RWPE1 (cell line): ENCODE measurements around the gene ENO4.
A peak's percentile ranks its signal among the peaks of the same experiment; 100 is the strongest.

Experiments used
- CTCF ChIA-PET: fragments of 350-600 bp; sonication (Branson Sonifier 250); formaldehyde crosslinking; extraction: SDS; loops from one replicate; lab custom pipeline; 2021; lab: Yijun Ruan, JAX
- POLR2A ChIA-PET: fragments of 400-600 bp; formaldehyde crosslinking; extraction: SDS; loops from one replicate; lab custom pipeline; 2020; ENCODE audit warnings: antibody characterized with exemption; ENCODE audit not compliant: low non-redundant PET; lab: Yijun Ruan, JAX
- DNase-seq: peaks from one replicate; pipeline ENCODE4 v3.0.0; 2012; ENCODE audit warnings: low spot score
- H3K27ac ChIP-seq: fragments of 450-650 bp; 2 replicates; pipeline ENCODE4 v1.5.1; 2017
- TF ChIP-seq, protein P1 (sequence below): fragments of 450-650 bp; conservative IDR thresholded peaks from 2 replicates; pipeline ENCODE4 v1.5.1; 2017; ENCODE audit warnings: low read depth, mild to moderate bottlenecking

The ENO4 gene

DNA sequence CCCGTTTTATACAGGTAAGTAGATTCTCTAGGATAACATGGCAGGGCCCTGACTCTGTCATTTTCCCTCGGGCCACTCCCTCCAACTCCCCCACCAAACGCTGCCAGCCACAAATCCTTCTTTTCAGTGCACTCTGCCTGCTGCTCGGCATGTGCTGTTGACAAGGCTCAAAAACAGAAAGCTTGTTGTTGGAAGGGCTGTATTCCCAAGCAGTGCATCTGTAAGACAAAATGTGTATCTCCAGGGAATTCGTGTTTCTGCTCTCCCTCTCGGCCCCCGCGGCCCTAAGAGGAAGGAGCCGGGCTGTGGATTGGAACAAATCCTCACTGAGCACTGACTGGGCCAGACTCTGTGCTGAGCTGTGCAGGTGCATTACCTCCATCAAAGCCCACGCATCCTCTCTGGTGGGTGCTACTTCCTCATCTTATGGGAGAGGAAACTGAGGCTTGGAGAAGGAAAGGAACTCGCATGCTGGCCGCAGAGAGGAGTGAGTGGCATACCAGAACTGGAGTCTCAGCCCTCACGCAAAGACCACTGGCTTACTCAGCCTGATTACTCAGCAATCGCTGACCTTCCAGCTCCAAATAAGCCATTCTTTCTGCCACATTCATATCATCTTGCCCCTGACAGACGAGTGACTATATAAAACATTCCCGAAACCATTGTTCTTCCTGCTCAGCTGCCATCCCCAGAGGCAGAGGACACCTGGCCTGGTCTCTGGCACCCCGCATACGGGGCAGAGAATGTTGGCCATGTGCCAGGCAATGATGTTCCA lies 33.5 kb upstream of the ENO4 start:
- TF ChIP-seq, protein P1, sequence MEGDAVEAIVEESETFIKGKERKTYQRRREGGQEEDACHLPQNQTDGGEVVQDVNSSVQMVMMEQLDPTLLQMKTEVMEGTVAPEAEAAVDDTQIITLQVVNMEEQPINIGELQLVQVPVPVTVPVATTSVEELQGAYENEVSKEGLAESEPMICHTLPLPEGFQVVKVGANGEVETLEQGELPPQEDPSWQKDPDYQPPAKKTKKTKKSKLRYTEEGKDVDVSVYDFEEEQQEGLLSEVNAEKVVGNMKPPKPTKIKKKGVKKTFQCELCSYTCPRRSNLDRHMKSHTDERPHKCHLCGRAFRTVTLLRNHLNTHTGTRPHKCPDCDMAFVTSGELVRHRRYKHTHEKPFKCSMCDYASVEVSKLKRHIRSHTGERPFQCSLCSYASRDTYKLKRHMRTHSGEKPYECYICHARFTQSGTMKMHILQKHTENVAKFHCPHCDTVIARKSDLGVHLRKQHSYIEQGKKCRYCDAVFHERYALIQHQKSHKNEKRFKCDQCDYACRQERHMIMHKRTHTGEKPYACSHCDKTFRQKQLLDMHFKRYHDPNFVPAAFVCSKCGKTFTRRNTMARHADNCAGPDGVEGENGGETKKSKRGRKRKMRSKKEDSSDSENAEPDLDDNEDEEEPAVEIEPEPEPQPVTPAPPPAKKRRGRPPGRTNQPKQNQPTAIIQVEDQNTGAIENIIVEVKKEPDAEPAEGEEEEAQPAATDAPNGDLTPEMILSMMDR: no peak
- ChIA-PET CTCF (interaction anchor here (0.6 to 0.7 kb wide), 2 partner anchors 41 to 100 kb away, joined by 3 to 6 read pairs; no protein-coding TSS in a partner anchor), POLR2A (no interaction called here)
- peak; percentile 25 for DNase-seq
- no peak overlapping the region for H3K27ac ChIP-seq

DNA sequence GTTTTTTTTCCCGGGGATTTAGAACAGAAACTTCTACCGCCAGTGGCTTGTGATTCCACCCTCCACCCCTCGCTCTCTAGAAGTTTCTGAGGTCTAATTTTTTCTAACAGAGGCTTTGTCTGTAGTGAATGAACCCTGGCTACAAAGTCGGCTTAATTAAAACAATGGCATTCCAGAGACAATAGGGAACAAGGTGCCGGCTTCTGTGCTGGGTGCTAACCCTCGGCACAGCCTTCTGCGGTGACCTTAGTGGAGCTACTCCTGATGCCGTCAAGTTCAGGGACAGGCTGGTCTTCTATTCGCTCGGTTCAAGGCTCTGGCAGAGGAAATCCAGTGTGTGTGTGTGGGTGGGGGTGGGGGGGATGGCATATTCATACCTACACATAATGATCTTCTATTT lies 32.1 kb upstream of the ENO4 start:
- H3K27ac ChIP-seq: no peak overlapping the region
- ChIA-PET CTCF (no interaction called here), POLR2A (no interaction called here)
- TF ChIP-seq, protein P1: no peak
- no peak for DNase-seq

- TF ChIP-seq, protein P1: no peak
- no peak for DNase-seq
- no peak overlapping the region for H3K27ac ChIP-seq
- ChIA-PET POLR2A (no interaction called here), CTCF (no interaction called here)
Observed at GRCh38 chr10:116817780-116818343, 31.4 kb upstream of the ENO4 start.

DNA sequence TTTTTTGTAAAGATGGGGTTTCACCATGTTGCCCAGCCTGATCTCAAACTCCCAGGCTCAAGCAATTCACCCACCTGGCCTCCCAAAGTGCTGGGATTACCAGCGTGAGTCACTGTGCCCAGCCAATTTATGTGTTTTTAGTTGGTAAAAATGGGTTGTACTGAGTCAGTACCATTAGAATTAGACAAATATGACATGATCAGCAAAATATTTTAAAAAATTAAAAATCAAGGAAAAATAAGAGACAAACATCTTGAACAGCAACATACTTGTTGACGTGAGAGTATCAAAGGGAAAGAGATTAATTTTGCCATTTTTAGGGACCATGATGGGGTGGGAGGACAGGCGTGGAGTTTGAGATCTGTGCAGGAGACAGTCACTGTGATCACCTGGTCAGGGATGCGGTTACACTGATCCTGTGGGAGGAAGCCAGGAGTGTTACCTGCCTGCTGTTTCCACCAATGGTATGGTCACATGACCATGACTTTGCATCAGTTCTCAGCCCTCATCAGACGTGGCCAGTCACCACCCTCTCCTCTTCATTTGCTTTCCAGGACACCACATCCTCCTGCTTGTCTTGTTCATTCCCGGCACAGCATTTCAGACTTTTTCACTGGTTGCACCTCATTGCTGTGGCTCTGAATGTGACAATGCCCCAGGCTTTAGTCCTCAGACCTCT lies 29.2 kb upstream of the ENO4 start:
- DNase-seq: no peak
- ChIA-PET CTCF (no interaction called here), POLR2A (no interaction called here)
- TF ChIP-seq, protein P1: no peak
- no peak overlapping the region for H3K27ac ChIP-seq

DNA sequence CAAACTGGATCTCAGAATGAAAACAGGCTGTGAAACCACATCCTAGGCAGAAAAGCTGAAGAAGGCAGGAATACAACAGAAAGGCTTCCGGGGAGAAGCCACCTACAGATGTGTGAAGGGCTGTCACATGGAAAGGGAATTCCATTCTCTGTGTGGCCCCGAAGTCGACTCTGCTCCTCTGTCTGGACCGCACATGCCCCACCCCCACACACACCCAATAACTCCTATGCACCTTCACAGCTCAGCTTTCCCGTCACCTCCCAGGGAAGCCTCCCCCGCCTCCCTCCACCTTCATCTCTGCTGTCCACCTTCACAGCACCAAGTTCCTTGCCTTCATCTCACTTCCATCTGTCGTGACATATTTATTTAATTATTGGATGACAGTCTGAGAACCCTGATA lies 23.4 kb upstream of the ENO4 start:
- no peak for DNase-seq
- TF ChIP-seq, protein P1: no peak
- H3K27ac ChIP-seq: no peak overlapping the region
- ChIA-PET CTCF (interaction anchor here (1.0 kb wide), 1 partner anchor 29 kb away, joined by 4 read pairs; no protein-coding TSS in a partner anchor), POLR2A (no interaction called here)

- CTCF ChIA-PET: interaction anchor here (1.0 kb wide), 1 partner anchor 30 kb away, joined by 4 read pairs; no protein-coding TSS in a partner anchor
- no peak overlapping the region for H3K27ac ChIP-seq
- POLR2A ChIA-PET: no interaction called here
- no peak for DNase-seq
- TF ChIP-seq, protein P1: no peak
Observed at GRCh38 chr10:116826803-116827202, 22.5 kb upstream of the ENO4 start.
